ENCODE data around the gene ABCA4.

The ABCA4 gene

GRCh38 chr1:94121411-94121821 is 468 bp upstream of the ABCA4 start:
- no peak for DNase-seq

GRCh38 chr1:94120570-94120901 is 412 bp downstream of the ABCA4 start:
- DNase-seq: no peak

GRCh38 chr1:94119796-94120569 is 965 bp downstream of the ABCA4 start:
- DNase-seq: no peak

- no peak for DNase-seq
These were observed 1.6 kb downstream of the ABCA4 start for GRCh38 chr1:94119306-94119705.

- DNase-seq: no peak
These were observed 2.5 kb downstream of the ABCA4 start for GRCh38 chr1:94118471-94118870.

GRCh38 chr1:94118013-94118412 is 2.9 kb downstream of the ABCA4 start:
- DNase-seq: no peak

GRCh38 chr1:94117259-94117851 is 3.6 kb downstream of the ABCA4 start:
- no peak for DNase-seq

GRCh38 chr1:94115900-94116436 is 5.0 kb downstream of the ABCA4 start:
- no peak for DNase-seq

- no peak for DNase-seq
These were observed 5.6 kb downstream of the ABCA4 start for GRCh38 chr1:94115254-94115899.

- DNase-seq: no peak
These were observed 7.2 kb downstream of the ABCA4 start for GRCh38 chr1:94113589-94114226.

GRCh38 chr1:94111879-94112278 is 9.1 kb downstream of the ABCA4 start:
- DNase-seq: no peak

- no peak for DNase-seq
These were observed 9.8 kb downstream of the ABCA4 start for GRCh38 chr1:94110946-94111740.

- no peak for DNase-seq
These were observed 10.8 kb downstream of the ABCA4 start for GRCh38 chr1:94110021-94110761.

GRCh38 chr1:94109478-94109877 is 11.5 kb downstream of the ABCA4 start:
- DNase-seq: no peak

- DNase-seq: no peak
These were observed 13.8 kb downstream of the ABCA4 start for GRCh38 chr1:94107141-94107540.

- no peak for DNase-seq
These were observed 14.2 kb downstream of the ABCA4 start for GRCh38 chr1:94106716-94107115.

- no peak for DNase-seq
These were observed 14.9 kb downstream of the ABCA4 start for GRCh38 chr1:94105957-94106529.

GRCh38 chr1:94105581-94105952 is 15.4 kb downstream of the ABCA4 start:
- DNase-seq: no peak

- no peak for DNase-seq
These were observed 16.0 kb downstream of the ABCA4 start for GRCh38 chr1:94104776-94105580.

- DNase-seq: no peak
These were observed 16.7 kb downstream of the ABCA4 start for GRCh38 chr1:94104127-94104684.
